ENCODE measurements around the gene EPHB6. TPM values are rescaled to one million over a fixed set of nuclear protein-coding genes. Genes with fewer than 3 reads are reported as not detected.

EPHB6 gene
- total RNA-seq, 1 donor from 2014 or later = 7.3 TPM

- no peak for DNase-seq
- H3K4me1 Mint-ChIP-seq = no peaks in the 10 kb centered on the region
- no peaks in the 10 kb centered on the region for H3K36me3 Mint-ChIP-seq (ENCODE audit: low read depth)
- H3K9me3 Mint-ChIP-seq = no peaks in the 10 kb centered on the region
- no peak overlapping the region for H3K4me3 Mint-ChIP-seq
- intact Hi-C loops (cut with micrococcal nuclease) = no loop called here
- no peak overlapping the region for H3K27ac Mint-ChIP-seq
- no peaks in the 10 kb centered on the region for H3K27me3 Mint-ChIP-seq
Measured at GRCh38 chr7:142872106-142872675, 17.3 kb downstream of the EPHB6 start.

DNA sequence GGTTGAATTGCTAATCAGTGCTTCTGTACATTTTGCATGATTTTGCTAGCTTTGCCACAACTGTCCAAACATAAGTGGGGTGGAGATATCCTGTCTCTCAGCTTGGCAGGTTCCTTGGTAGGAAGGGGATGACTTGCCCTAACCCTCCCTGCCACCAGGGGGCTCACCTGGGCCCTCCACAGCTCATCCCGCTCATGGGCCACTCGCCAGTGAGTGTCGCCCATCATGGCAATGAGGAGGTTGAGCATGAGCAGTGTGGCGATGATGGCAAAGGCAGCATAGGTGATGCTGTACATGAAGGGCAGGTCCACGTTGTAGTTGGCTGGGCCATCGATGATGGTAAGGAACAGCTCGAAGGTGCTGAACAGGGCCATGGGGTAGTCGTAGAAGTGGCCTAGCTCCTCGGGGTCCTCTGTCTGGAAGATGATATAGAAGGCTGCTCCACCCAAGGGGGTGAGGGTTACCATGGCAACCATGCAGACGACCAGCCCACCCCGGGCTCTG is 18.5 kb downstream of the EPHB6 start:
- intact Hi-C loops (cut with micrococcal nuclease) = no loop called here
- DNase-seq = peak; percentile 75

GRCh38 chr7:142873871-142874270 is 19.0 kb downstream of the EPHB6 start:
- DNase-seq = no peak
- intact Hi-C loops (cut with micrococcal nuclease) = no loop called here
- H3K27me3 Mint-ChIP-seq = no peaks in the 10 kb centered on the region
- H3K4me3 Mint-ChIP-seq = no peak overlapping the region
- H3K4me1 Mint-ChIP-seq = no peaks in the 10 kb centered on the region
- H3K36me3 Mint-ChIP-seq (ENCODE audit: low read depth) = no peaks in the 10 kb centered on the region
- H3K27ac Mint-ChIP-seq = no peak overlapping the region
- no peaks in the 10 kb centered on the region for H3K9me3 Mint-ChIP-seq

More for the DNA sequence above, 18.5 kb downstream of the EPHB6 start:
- Mint-ChIP-seq H3K4me3 (no peak overlapping the region), H3K27ac (no peak overlapping the region), H3K4me1 (no peaks in the 10 kb centered on the region), H3K9me3 (no peaks in the 10 kb centered on the region), H3K27me3 (no peaks in the 10 kb centered on the region), H3K36me3 (ENCODE audit: low read depth) (no peaks in the 10 kb centered on the region)

DNA sequence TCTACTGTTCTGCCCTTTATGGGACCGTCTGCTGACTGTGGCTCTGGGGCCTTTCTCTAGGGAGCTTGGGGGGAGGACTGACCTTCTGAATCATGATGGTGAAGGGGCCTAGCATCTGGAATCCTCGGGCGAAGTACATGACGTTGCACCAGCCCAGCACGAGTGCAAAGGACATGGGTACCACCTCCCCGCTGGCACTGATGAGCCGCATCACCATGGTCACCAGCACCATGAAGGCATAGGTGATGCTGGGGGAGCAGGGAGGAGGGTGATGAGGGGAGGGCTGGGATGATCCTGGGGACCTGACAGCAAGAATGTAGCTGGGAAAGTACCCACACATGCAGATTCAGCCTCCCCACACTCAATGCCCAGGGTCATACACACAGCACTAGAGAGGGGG is 19.5 kb downstream of the EPHB6 start:
- Mint-ChIP-seq H3K36me3 (ENCODE audit: low read depth) (no peaks in the 10 kb centered on the region), H3K9me3 (no peaks in the 10 kb centered on the region), H3K4me1 (no peaks in the 10 kb centered on the region), H3K4me3 (no peak overlapping the region), H3K27me3 (peaks cover under 1% of the 10 kb centered on the region), H3K27ac (no peak overlapping the region)
- no peak for DNase-seq
- intact Hi-C loops (cut with micrococcal nuclease) = no loop called here

DNA sequence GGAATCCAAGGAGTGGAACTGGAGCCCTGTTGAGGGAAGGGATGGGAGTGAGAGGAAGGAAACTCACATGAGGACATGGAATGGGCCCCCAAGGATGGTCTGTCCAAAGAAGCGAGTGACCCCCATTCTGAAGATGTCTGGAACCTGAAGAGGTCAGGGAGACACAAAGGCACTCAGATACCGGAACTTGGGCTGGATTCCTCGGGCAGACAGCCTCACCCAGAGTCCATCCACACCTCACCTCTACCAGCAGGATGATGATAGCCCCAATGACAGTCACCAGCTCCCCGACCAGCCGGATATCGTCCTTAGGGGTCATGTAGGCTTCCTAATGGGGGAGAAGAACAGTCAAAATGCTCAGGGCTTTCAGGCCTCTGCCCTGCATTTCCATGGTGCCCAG is 20.0 kb downstream of the EPHB6 start:
- Mint-ChIP-seq H3K9me3 (no peaks in the 10 kb centered on the region), H3K4me3 (no peak overlapping the region), H3K27me3 (peaks cover 4% of the 10 kb centered on the region), H3K4me1 (no peaks in the 10 kb centered on the region), H3K36me3 (ENCODE audit: low read depth) (no peaks in the 10 kb centered on the region), H3K27ac (no peak overlapping the region)
- DNase-seq = no peak
- intact Hi-C loops (cut with micrococcal nuclease) = no loop called here

DNA sequence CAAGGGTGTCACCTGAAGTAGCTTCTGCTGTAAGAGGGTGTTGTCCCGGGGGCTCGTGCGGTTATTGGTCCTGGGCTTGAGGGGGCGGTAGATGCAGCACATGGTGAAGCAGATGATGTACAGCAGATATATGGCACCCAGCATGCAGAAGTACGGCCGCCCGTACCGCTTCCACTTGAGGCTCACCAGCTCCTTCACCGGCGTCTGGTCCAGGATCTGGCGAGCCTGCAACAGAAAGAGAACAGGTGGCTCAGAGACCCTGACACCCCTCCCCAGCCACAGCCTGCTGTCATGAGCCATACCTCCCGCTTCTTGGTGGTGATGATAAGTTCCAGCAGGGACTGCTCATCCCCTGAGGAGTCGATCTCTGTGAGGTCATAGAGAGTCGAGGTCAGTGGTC is 20.6 kb downstream of the EPHB6 start:
- Mint-ChIP-seq H3K27ac (no peak overlapping the region), H3K4me1 (no peaks in the 10 kb centered on the region), H3K9me3 (no peaks in the 10 kb centered on the region), H3K4me3 (no peak overlapping the region), H3K36me3 (ENCODE audit: low read depth) (no peaks in the 10 kb centered on the region), H3K27me3 (peaks cover 9% of the 10 kb centered on the region)
- DNase-seq = no peak
- intact Hi-C loops (cut with micrococcal nuclease) = no loop called here

- intact Hi-C loops (cut with micrococcal nuclease) = no loop called here
- no peaks in the 10 kb centered on the region for H3K36me3 Mint-ChIP-seq (ENCODE audit: low read depth)
- no peak overlapping the region for H3K27ac Mint-ChIP-seq
- H3K4me1 Mint-ChIP-seq = no peaks in the 10 kb centered on the region
- no peaks in the 10 kb centered on the region for H3K9me3 Mint-ChIP-seq
- H3K27me3 Mint-ChIP-seq = peaks cover 9% of the 10 kb centered on the region
- no peak overlapping the region for H3K4me3 Mint-ChIP-seq
- DNase-seq = no peak
Measured at GRCh38 chr7:142876236-142876960, 21.5 kb downstream of the EPHB6 start.

GRCh38 chr7:142876991-142877910 is 22.4 kb downstream of the EPHB6 start:
- intact Hi-C loops (cut with micrococcal nuclease) = no loop called here
- Mint-ChIP-seq H3K4me3 (no peak overlapping the region), H3K4me1 (no peaks in the 10 kb centered on the region), H3K27me3 (peaks cover 9% of the 10 kb centered on the region), H3K9me3 (no peaks in the 10 kb centered on the region), H3K27ac (no peak overlapping the region), H3K36me3 (ENCODE audit: low read depth) (no peaks in the 10 kb centered on the region)
- no peak for DNase-seq

DNA sequence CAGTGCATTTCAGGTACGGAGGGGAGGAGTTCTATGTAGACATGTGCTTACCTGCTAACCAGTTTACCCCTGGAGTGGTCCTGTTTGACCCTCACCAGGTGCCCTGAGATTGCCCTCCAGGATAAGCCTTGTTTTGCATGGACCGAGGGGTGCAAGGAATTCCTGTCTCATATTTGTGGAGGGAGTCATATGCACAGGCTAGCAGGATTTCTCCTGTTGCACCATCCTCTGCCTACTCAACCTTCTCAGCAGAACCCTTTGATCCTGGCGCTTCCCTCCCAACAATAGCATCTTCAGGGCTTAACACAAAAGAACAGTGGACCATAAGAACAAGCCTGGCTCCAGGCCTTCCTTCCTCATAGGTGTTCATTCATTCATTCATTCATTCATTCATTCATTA is 23.4 kb downstream of the EPHB6 start:
- Mint-ChIP-seq H3K27me3 (peaks cover 9% of the 10 kb centered on the region), H3K36me3 (ENCODE audit: low read depth) (no peaks in the 10 kb centered on the region)
- intact Hi-C loops (cut with micrococcal nuclease) = no loop called here

DNA sequence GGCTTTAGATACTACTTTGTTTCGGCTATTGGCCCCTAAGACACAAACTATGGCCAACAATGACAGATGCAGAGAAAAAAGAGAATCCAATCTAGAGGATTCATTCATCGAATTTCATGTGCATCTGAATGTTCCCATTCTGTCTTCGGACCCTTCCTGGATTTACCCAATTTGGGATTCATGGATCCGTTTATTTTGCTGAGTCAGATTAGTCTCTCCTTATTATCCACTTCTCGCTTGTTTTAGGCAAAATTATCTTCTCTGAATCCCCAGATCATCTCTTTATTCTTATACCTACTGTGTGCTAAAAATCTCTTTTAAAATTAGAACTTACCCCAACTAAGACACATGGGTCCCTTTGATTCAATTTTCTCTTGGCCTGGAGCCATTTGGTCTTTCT is 24.2 kb downstream of the EPHB6 start:
- Mint-ChIP-seq H3K4me3 (no peak overlapping the region), H3K36me3 (ENCODE audit: low read depth) (no peaks in the 10 kb centered on the region), H3K9me3 (no peaks in the 10 kb centered on the region), H3K27ac (no peak overlapping the region), H3K4me1 (no peaks in the 10 kb centered on the region), H3K27me3 (peaks cover 9% of the 10 kb centered on the region)
- DNase-seq = no peak
- intact Hi-C loops (cut with micrococcal nuclease) = no loop called here

More for the DNA sequence above, 23.4 kb downstream of the EPHB6 start:
- Mint-ChIP-seq H3K27ac (no peak overlapping the region), H3K9me3 (no peaks in the 10 kb centered on the region), H3K4me1 (no peaks in the 10 kb centered on the region), H3K4me3 (no peak overlapping the region)
- DNase-seq = no peak

DNA sequence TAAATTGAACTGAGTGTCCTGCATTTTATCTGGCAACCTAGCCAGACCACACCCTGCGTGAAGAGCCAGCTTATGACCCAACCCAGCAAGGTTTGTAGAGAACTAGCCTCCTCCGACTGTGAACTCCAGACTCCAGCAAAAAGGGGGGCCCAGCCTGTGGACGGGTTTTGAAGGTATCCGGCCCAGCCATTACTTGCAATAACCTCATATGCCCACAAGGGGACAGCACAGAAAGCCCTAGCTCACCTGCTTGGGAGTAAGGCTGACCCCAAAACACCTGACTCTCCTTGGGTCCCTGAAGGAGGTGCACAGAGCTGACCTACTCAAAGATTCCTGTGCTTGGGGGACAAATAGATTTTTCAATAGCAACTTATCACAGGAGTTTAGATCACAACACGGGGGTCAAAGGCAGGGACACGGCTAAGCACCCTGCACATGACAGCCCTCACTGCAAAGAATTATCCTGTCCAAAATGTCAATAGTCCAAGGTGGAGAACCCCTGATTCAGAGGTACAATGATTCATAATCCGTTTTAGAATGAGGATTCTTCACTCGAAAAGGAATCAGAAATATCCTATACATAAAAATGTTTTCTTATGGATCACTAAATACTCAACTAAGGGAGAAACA is 26.1 kb downstream of the EPHB6 start:
- no peak overlapping the region for H3K4me3 Mint-ChIP-seq
- intact Hi-C loops (cut with micrococcal nuclease) = loop anchor here (2.0 kb wide), 1 partner anchor 122 kb away; no protein-coding TSS in a partner anchor
- no peak overlapping the region for H3K27ac Mint-ChIP-seq
- peak; percentile 85 for DNase-seq
- H3K4me1 Mint-ChIP-seq = no peaks in the 10 kb centered on the region
- H3K27me3 Mint-ChIP-seq = peaks cover 9% of the 10 kb centered on the region
- H3K9me3 Mint-ChIP-seq = no peaks in the 10 kb centered on the region
- no peaks in the 10 kb centered on the region for H3K36me3 Mint-ChIP-seq (ENCODE audit: low read depth)

- no peak for DNase-seq
- H3K27ac Mint-ChIP-seq = no peak overlapping the region
- no peaks in the 10 kb centered on the region for H3K4me1 Mint-ChIP-seq
- no peaks in the 10 kb centered on the region for H3K36me3 Mint-ChIP-seq (ENCODE audit: low read depth)
- H3K9me3 Mint-ChIP-seq = no peaks in the 10 kb centered on the region
- H3K4me3 Mint-ChIP-seq = no peak overlapping the region
- intact Hi-C loops (cut with micrococcal nuclease) = loop anchor here (2.0 kb wide), 1 partner anchor 121 kb away; no protein-coding TSS in a partner anchor
- peaks cover 9% of the 10 kb centered on the region for H3K27me3 Mint-ChIP-seq
Measured at GRCh38 chr7:142881586-142882337, 26.9 kb downstream of the EPHB6 start.

DNA sequence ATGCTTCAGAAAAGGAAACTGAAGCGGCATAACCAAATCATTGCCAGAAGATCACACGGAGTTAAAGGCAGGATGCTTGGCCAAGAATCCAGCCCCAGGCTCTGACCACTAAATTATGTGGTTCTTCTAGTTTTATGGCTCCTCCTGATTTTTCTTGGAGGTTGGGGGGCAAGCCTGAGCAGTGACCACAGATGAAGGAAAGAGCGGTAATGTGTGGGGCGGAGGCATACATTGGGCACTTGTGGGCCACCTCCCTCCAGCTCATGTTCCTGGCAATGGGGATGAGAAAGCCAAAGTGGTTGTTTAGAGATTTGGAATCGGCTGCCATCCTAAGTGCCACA is 27.4 kb downstream of the EPHB6 start:
- no peak for DNase-seq
- H3K36me3 Mint-ChIP-seq (ENCODE audit: low read depth) = no peaks in the 10 kb centered on the region
- intact Hi-C loops (cut with micrococcal nuclease) = no loop called here
- peaks cover 9% of the 10 kb centered on the region for H3K27me3 Mint-ChIP-seq
- H3K4me1 Mint-ChIP-seq = no peaks in the 10 kb centered on the region
- no peak overlapping the region for H3K4me3 Mint-ChIP-seq
- H3K9me3 Mint-ChIP-seq = no peaks in the 10 kb centered on the region
- no peak overlapping the region for H3K27ac Mint-ChIP-seq

All from activated CD4-positive, alpha-beta T cell treated with anti-CD3 and anti-CD28 coated beads, Interleukin-2, amount 10 ng/mL, durations not matched to agents 24 days and 14 days (primary cell).